H9 (cell line): ENCODE results near the gene SH3RF3. TPM values are rescaled to one million over a fixed set of nuclear protein-coding genes. Genes with fewer than 3 reads are reported as not detected.

Experiments used
- DNase-seq: peaks from one replicate; pipeline ENCODE4 v3.0.0-alpha.2; 2017
- H2AFZ ChIP-seq: one replicate; pipeline ENCODE4 v1.6.1; 2013; ENCODE audit warnings: mild to moderate bottlenecking, low read length, control low read depth, moderate library complexity
- H2AK5ac ChIP-seq: 2 replicates; pipeline ENCODE4 v1.6.1; 2013; ENCODE audit warnings: low read length, control low read depth, mixed read lengths; ENCODE audit not compliant: insufficient read length
- H2BK120ac ChIP-seq: one replicate; pipeline ENCODE4 v1.6.1; 2013; ENCODE audit warnings: low read depth, mild to moderate bottlenecking, low read length, control low read depth, inconsistent platforms; ENCODE audit not compliant: poor library complexity, severe bottlenecking
- H2BK12ac ChIP-seq: 2 replicates; pipeline ENCODE4 v1.6.1; 2013; ENCODE audit warnings: low read length, control low read depth, mixed read lengths, low read depth; ENCODE audit not compliant: insufficient read length
- H2BK15ac ChIP-seq: 2 replicates; pipeline ENCODE4 v1.6.1; 2013; ENCODE audit warnings: low read depth, low read length, control low read depth
- H2BK20ac ChIP-seq: one replicate; pipeline ENCODE4 v1.6.1; 2013; ENCODE audit warnings: low read depth, mild to moderate bottlenecking, low read length, control low read depth, inconsistent platforms; ENCODE audit not compliant: poor library complexity, severe bottlenecking
- H2BK5ac ChIP-seq: 2 replicates; pipeline ENCODE4 v1.6.1; 2013; ENCODE audit warnings: low read length, control low read depth, mixed read lengths; ENCODE audit not compliant: insufficient read length
- H3K14ac ChIP-seq: 2 replicates; pipeline ENCODE4 v1.6.1; 2013; ENCODE audit warnings: low read length, control low read depth; ENCODE audit not compliant: insufficient read depth
- H3K18ac ChIP-seq: 2 replicates; pipeline ENCODE4 v1.6.1; 2013; ENCODE audit warnings: low read depth, mild to moderate bottlenecking, mixed read lengths, low read length, control low read depth; ENCODE audit not compliant: insufficient read length
- H3K23ac ChIP-seq: 2 replicates; pipeline ENCODE4 v1.6.1; 2013; ENCODE audit warnings: low read length, control low read depth, mixed read lengths, low read depth; ENCODE audit not compliant: insufficient read length
- H3K23me2 ChIP-seq: 2 replicates; pipeline ENCODE4 v1.6.1; 2013; ENCODE audit warnings: low read depth, mild to moderate bottlenecking, mixed read lengths, low read length, control low read depth; ENCODE audit not compliant: insufficient read length, poor library complexity, severe bottlenecking
- H3K27ac ChIP-seq: 2 replicates; pipeline ENCODE4 v1.5.1; 2013; ENCODE audit warnings: low read length, control low read depth, mixed read lengths, low read depth; ENCODE audit not compliant: insufficient read length
- H3K27me3 ChIP-seq: 2 replicates; pipeline ENCODE4 v1.6.1; 2013; ENCODE audit warnings: low read length, control low read depth, inconsistent platforms; ENCODE audit not compliant: insufficient read depth
- H3K4ac ChIP-seq: 2 replicates; pipeline ENCODE4 v1.6.1; 2013; ENCODE audit warnings: low read depth, mild to moderate bottlenecking, control low read depth, inconsistent platforms, low read length, moderate library complexity
- H3K4me1 ChIP-seq: 2 replicates; pipeline ENCODE4 v1.6.1; 2013; ENCODE audit warnings: low read length, control low read depth, inconsistent platforms; ENCODE audit not compliant: insufficient read depth
- H3K4me2 ChIP-seq: 2 replicates; pipeline ENCODE4 v1.6.1; 2013; ENCODE audit warnings: low read length, control low read depth, mixed read lengths; ENCODE audit not compliant: insufficient read length, insufficient read depth
- H3K56ac ChIP-seq: 2 replicates; pipeline ENCODE4 v1.6.1; 2013; ENCODE audit warnings: low read depth, mild to moderate bottlenecking, mixed read lengths, low read length, control low read depth; ENCODE audit not compliant: insufficient read length
- H3K79me1 ChIP-seq: 2 replicates; pipeline ENCODE4 v1.6.1; 2013; ENCODE audit warnings: low read depth, mild to moderate bottlenecking, moderate library complexity, low read length, control low read depth, inconsistent platforms; ENCODE audit not compliant: insufficient read depth, poor library complexity, severe bottlenecking
- H3K79me2 ChIP-seq: 2 replicates; pipeline ENCODE4 v1.6.1; 2013; ENCODE audit warnings: low read length, control low read depth, inconsistent platforms; ENCODE audit not compliant: insufficient read depth
- H3K9ac ChIP-seq: 2 replicates; pipeline ENCODE4 v1.6.1; 2013; ENCODE audit warnings: low read length, control low read depth, mixed read lengths; ENCODE audit not compliant: insufficient read length; ENCODE audit errors: extremely low read depth
- H3K9me3 ChIP-seq: one replicate; pipeline ENCODE4 v1.6.1; 2013; ENCODE audit warnings: low read depth, low read length, inconsistent platforms; ENCODE audit not compliant: control insufficient read depth
- H3T11ph ChIP-seq: one replicate; pipeline ENCODE4 v1.6.1; 2013; ENCODE audit warnings: mild to moderate bottlenecking, low read length, control low read depth, inconsistent platforms
- H4K20me1 ChIP-seq: one replicate; pipeline ENCODE4 v1.6.1; 2013; ENCODE audit not compliant: control insufficient read depth, insufficient read length, insufficient read depth
- H4K5ac ChIP-seq: 2 replicates; pipeline ENCODE4 v1.6.1; 2013; ENCODE audit warnings: low read depth, mild to moderate bottlenecking, mixed read lengths, low read length, control low read depth; ENCODE audit not compliant: insufficient read length
- H4K8ac ChIP-seq: replicated peaks from 2 replicates; pipeline ENCODE4 v1.6.1; 2013; ENCODE audit warnings: low read length, control low read depth, mixed read lengths, low read depth; ENCODE audit not compliant: insufficient read length
- H4K91ac ChIP-seq: 2 replicates; pipeline ENCODE4 v1.6.1; 2013; ENCODE audit warnings: low read depth, mild to moderate bottlenecking, moderate library complexity, mixed read lengths, low read length, control low read depth; ENCODE audit not compliant: insufficient read length
- H3K27ac Mint-ChIP-seq, 3 experiments: 2 replicates in 2 of 3; 3 replicates in 1 of 3; pipeline ENCODE4 v1.8.0; 2020 to 2021; ENCODE audit warnings: mixed read lengths in 3 of 3, mild to moderate bottlenecking in 1 of 3, moderate library complexity in 1 of 3
- H3K27me3 Mint-ChIP-seq: 2 replicates; pipeline ENCODE4 v1.8.0; 2021; ENCODE audit warnings: low read depth, mild to moderate bottlenecking, moderate library complexity, mixed read lengths
- H3K36me3 Mint-ChIP-seq, 3 experiments: 2 replicates in 2 of 3; 3 replicates in 1 of 3; pipeline ENCODE4 v1.8.0; 2020 to 2021; ENCODE audit warnings: low read depth in 3 of 3, mixed read lengths in 3 of 3; ENCODE audit not compliant: insufficient read depth in 1 of 3
- H3K4me1 Mint-ChIP-seq, 2 experiments: 2 replicates each; pipeline ENCODE4 v1.8.0; 2020; ENCODE audit warnings: mixed read lengths in 2 of 2
- H3K4me3 Mint-ChIP-seq, 2 experiments: 2 replicates in 1 of 2; 3 replicates in 1 of 2; pipeline ENCODE4 v1.8.0; 2020 to 2021; ENCODE audit warnings: mild to moderate bottlenecking in 2 of 2, mixed read lengths in 2 of 2, moderate library complexity in 1 of 2
- H3K9me3 Mint-ChIP-seq, 2 experiments: 2 replicates in 1 of 2; 3 replicates in 1 of 2; pipeline ENCODE4 v1.8.0; 2020; ENCODE audit warnings: mild to moderate bottlenecking in 2 of 2, mixed read lengths in 2 of 2, moderate library complexity in 1 of 2
- CTCF ChIP-seq: fragments of 200-600 bp; sonication (generic); conservative IDR thresholded peaks from 3 replicates; pipeline ENCODE4 v1.8.0; 2021; ENCODE audit warnings: antibody characterized with exemption, mild to moderate bottlenecking
- whole genome bisulfite sequencing: extraction: QIAGEN DNeasy Blood & Tissue Kit; methylation state at CpG from one replicate; pipeline ENCODE4 v1.1.7; 2013; ENCODE audit warnings: missing lambda C conversion rate, low lambda C conversion rate, mixed read lengths; ENCODE audit not compliant: insufficient read length; ENCODE audit errors: extremely low coverage; 5-methylcytosine and 5-hydroxymethylcytosine counted together
- total RNA-seq: library from RNA; stranded (reverse); gene quantifications from 2 replicates; pipeline ENCODE4 v1.2.1, GENCODE V29; 2021

Gene SH3RF3
- total RNA-seq, 1 experiment from 2014 or later: 0.46 TPM

DNA sequence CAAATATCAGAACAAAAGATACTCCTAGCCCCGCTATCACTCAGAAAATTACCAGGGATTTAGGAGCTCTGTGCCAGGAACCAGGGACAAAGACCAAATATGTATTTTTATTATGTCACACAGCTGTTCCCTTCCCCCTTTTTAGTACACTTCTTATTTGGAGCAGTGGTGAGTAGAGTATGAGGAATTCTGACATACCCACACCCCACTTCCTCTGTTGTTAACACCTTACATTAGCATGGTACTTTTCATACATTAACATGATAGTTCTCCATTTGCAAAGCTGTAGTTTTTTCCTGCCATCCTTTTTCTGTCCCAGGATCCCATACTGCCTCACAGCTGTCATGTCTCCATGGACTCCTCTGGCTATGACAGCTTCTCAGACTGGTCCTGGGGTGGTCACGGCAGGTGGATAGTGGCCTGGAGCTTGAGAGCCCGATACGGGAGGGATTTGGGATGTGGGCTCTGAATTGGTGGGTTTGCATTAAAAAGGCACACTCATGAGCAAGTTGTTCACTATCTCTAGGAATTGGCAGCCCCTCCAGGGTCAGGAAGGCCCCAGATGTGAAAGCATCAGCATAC lies 100.2 kb downstream of the SH3RF3 start:
- Histone ChIP-seq H3K4me2 (no peak overlapping the region), H3K18ac (no peak overlapping the region), H2AK5ac (no peak overlapping the region), H3K23me2 (no peaks in the 10 kb centered on the region), H3T11ph (no peak overlapping the region), H4K91ac (no peak overlapping the region), H2BK12ac (no peak overlapping the region), H3K27me3 (no peaks in the 10 kb centered on the region), H2AFZ (no peak overlapping the region), H3K9ac (no peak overlapping the region), H2BK15ac (no peak overlapping the region), H4K20me1 (no peaks in the 10 kb centered on the region), H4K8ac (no peak overlapping the region), H3K79me2 (no peaks in the 10 kb centered on the region), H2BK20ac (no peak overlapping the region), H3K9me3 (no peaks in the 10 kb centered on the region), H3K27ac (no peak overlapping the region), H2BK5ac (no peak overlapping the region), H3K56ac (no peak overlapping the region), H4K5ac (no peak overlapping the region), H3K79me1 (no peaks in the 10 kb centered on the region), H2BK120ac (no peak overlapping the region), H3K14ac (no peak overlapping the region), H3K4me1 (peaks cover 9% of the 10 kb centered on the region; the same call in 1 of the 2 replicates), H3K4ac (no peak overlapping the region), H3K23ac (no peak overlapping the region)
- H3K4me1 Mint-ChIP-seq: peaks cover 10 to 11% of the 10 kb centered on the region in 2 experiments
- no peak for TF ChIP-seq CTCF
- H3K27me3 Mint-ChIP-seq: no peaks in the 10 kb centered on the region; the same call in 1 of the 2 replicates
- H3K27ac Mint-ChIP-seq: no peak overlapping the region
- no peak for DNase-seq
- WGBS: no CpG with 5 or more reads among the region's 4 CpGs
- H3K4me3 Mint-ChIP-seq: no peak overlapping the region
- H3K9me3 Mint-ChIP-seq: peaks cover 0 to 4% of the 10 kb centered on the region in 2 experiments; a peak in 2 of 5 replicates
- H3K36me3 Mint-ChIP-seq: no peaks in the 10 kb centered on the region; a peak in 1 of 7 replicates
